ENCODE data around the gene LRPAP1.

LRPAP1 gene

DNA sequence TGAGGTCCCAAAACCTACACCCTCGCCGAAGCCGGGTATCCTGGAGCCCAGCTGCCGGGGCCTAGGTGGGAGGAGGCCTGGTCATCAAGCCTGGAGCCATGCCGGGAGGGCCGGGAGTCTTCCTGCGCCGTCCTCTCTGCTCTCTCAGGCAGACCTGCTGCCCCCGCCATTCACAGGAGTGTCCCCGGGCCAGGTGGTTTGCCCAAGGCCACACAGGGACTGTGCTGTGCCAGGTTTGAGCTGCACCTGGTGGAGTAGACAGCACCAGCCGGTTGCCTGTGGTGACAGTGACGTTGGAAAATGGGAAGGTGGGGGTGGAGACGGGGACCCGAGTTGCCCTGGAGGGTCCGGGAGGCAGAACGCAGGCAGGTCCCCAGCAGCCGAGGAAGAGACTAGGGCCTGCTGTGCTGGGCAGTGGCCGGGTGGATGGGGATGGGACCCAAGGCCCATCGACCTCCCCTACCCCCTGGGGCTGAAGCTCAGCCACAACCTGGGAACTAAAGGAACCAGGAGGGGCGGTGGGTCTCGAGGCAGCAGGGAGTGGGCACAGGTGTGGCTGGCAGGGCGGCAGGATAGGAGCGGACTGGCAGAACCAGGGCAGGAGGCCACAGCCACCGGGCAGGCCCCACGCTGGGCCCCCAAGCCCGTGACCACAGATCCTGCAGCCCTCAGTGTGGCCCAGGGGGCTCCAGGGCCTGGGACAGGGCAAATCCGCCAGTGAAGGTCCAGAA lies 59.6 kb downstream of the LRPAP1 start:
- DNase-seq (ENCODE audit: low read depth): no peak

DNA sequence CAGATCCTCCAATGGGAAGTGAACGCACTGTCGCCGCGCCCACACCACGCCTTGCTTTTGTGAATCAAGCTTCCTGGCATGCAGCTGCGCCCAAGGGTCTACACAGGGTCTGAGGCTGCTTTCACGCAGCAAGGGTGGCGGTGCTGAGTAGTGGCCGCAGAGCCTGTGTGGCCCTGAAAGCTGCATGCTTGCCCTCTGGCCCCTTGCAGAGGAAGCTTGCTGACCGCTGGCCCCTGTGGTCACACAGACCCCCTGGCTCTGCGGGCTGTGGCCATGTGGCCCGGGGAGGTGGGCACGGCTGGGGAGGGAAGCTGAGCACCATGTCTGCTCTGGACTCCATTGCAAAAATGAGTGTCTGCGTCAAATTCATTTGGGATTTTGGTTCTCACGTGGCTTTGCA lies 60.3 kb downstream of the LRPAP1 start:
- no peak for DNase-seq (ENCODE audit: low read depth)

DNA sequence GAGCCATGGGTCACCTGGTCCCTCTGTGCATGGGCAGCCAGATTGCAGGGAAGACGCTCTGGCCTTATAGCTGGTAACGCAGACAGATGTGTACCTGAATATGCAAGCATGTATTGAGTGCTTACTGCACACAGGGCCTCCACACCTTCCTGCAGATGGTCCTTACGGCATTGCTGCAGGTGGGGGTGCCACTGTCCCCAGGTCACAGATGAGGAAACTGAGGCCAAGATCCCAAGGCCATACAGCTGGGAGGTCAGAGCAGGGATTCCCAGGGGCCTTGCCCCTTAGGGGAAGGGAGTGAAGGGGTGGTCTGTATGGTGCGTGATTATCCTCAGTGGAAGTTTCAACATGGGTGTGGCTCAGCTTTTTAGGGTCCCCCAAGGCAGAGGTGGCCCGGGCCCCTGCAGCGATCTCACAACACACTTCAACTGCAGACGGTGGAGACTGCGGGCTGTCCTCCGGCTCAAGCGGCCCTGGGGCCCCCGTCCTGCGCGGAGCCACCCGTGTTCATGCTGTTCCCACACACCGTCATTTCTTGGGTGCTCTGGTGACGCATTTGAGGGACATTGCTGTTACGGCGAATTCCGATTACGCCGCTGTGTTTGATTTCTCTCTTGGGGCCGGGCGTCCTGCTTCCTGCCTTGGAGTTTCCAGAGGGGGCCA lies 61.0 kb downstream of the LRPAP1 start:
- DNase-seq (ENCODE audit: low read depth): no peak

DNA sequence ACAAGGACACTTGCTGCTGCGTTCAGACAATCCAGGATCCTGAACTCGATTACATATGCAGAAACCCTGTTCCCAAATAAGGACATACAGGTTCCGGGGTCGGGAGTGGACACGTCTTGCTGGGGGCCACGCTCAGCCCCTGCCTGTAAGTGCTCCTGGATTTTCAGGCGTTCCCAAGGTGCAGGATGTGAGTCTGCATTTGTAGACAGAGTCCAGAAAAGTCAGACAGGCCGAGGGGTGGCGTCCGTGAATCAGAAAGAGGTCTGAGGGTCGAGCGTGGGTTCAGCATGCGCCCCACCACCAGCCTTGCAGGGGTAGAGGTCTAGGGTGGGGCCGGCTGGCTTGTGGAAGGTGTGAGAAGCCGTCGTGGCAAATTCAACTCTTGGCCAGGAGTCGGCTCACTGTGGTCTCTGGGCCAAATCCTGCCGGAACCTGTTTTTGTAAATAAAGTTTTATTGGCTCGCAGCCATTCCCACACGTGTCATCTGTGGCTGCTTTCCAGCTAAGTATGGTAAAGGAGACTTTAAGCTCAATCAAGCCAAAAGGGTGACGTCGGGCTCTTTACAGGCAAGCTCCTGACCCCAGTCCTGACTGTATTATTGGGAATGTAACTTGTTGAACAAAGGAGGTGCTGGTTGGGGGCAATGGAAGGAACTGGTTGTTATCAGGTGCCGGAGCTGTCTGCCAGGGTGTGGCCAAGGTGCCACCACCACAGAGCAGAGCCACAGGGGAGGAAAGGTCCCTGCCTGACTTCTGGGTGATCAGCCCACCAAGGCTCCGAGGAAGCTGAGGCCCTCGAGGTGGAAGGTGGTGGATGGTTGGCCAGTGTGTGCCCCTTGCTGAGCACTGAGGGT lies 61.8 kb downstream of the LRPAP1 start:
- no peak for DNase-seq (ENCODE audit: low read depth)

DNA sequence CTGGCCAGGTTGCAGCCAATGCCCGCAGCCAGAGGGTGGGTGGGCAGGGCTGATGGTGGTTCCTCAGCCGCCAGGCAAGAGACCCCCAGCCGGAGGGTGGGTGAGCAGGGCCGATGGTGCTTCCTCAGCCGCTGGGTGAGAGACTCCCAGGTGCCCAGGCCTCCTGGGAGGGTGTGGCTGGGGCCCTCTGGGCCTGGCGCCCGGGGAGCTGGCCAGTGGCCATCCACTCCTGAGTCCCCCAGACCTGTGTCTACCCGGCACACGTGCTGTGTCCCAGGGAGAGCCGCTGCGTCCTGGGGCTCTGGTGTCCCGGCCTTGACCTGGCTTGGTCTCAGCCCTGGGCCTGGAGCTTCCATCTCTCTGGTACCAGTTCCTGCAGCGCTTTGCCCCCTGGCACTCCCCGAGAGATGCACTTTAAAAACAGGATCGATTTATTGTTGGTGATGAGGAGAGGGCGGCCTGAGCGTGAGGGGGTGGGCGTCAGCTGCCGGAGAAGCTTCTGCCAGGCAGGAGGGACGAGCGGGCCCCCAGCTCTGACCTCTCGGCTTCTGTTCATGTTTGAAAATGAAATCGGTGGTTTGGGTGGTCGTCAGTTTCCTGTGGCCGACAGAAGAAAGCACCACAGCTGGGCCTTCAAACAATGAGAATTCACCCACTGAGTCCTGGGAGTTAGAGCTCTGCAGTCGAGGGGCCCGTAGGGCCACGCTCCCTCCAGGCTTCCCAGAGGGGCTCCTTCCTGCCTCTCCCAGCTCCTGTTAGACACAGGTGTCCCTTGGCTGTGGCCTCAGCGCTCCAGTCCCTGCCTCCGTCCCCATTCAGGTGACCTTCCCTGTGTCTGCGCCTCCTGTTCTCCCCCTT lies 62.6 kb downstream of the LRPAP1 start:
- no peak for DNase-seq (ENCODE audit: low read depth)

DNA sequence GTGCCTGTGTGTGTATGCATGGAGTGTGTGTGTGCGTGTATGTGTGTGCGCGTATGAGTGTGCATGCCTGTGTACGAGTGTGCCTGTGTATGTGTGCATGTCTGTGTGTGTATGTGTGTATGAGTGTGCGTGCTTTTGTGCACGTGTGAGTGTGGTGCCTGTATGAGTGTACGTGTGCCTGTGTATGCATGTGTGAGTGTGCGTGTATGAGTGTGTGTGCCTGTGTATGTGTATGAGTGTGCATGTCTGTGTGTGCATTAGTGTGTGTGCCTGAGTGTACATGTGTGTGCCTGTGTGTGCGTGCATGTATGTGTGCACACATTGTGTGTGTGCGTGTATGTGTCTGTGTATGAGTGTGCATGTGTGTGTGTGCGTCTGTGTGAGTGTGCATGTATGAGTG lies 63.4 kb downstream of the LRPAP1 start:
- DNase-seq (ENCODE audit: low read depth): no peak

DNA sequence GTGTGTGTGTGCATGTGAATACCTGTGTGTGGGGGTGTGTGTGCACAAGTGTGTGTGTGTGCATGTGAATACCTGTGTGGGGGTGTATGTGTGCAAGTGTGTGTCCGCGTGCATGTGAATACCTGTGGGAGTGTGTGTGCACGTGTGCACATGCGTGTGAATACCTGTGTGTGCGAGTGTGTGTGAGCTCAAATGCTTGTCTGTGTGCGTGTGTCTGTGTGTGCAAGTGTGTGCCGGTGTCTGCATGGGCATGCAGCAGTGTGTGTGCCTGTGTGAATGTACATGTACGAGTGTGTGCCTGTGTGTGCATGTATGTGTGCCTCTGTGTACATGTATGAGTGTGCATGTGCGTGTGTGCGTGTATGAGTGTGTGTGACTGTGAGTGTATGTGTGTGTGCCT lies 64.1 kb downstream of the LRPAP1 start:
- DNase-seq (ENCODE audit: low read depth): no peak

DNA sequence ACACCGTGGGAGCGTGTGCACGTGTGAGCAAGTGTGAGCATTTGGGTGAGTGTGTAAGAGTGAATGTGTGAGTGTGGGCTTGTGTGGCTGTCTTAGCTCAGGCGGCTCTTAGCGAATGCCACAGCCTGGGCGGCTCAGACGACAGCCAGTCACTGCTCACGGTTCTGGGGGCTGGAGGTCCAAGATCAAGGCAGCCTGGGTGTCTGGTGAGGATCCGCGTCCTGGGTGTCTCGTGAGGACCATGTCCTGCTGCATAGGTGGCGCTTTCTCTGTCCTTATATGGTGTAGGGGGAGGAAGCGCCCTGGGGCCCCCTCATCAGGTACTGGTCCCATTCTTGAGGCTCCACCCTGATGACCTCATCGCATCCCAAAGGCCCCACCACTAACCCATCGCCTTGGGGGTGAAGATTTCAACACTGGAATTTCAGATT lies 64.6 kb downstream of the LRPAP1 start:
- DNase-seq (ENCODE audit: low read depth): no peak

DNA sequence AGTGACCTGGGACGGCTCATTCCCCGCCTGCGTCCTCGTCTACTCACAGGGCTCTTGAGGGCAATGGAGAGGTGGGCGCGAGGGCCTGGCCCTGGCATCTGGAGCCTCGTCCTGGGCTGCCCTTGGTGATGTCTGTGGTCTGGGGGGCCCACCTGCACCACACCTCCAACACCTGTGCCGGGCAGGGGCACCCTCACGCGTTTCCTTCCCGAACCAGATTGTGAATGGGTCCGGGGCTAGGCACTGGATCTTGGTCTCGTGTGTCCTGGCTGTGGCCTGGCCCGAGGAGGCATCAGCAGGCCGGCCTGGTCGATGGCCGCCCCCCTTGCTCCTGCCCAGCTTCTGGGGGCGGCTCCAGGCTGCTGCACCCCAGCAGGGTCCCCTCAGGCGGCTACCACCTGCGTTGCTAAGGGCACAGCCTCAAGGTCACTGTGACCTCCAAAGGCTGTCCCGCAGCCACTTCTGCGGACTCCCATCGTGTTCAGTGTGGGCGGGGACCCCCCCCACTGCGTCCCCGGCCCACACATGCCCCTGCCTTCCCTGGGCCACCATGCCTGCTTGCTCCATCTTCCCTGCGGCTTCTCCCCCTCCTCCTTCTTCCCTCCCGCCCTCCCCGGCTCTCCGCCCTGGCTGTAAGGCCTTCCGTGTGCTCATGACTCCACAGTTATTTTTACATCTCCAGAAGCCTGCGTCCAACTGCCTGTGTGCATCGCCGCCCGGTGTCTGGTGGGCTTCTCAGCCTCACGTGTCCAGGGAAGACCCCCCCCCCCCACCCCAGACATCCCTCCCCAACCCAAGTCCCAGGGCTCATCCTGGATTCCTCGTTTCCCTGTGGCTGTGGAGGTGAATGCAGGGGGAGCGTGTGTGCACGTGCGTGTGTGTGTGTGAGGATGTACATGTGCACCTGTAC lies 65.3 kb downstream of the LRPAP1 start:
- no peak for DNase-seq (ENCODE audit: low read depth)

DNA sequence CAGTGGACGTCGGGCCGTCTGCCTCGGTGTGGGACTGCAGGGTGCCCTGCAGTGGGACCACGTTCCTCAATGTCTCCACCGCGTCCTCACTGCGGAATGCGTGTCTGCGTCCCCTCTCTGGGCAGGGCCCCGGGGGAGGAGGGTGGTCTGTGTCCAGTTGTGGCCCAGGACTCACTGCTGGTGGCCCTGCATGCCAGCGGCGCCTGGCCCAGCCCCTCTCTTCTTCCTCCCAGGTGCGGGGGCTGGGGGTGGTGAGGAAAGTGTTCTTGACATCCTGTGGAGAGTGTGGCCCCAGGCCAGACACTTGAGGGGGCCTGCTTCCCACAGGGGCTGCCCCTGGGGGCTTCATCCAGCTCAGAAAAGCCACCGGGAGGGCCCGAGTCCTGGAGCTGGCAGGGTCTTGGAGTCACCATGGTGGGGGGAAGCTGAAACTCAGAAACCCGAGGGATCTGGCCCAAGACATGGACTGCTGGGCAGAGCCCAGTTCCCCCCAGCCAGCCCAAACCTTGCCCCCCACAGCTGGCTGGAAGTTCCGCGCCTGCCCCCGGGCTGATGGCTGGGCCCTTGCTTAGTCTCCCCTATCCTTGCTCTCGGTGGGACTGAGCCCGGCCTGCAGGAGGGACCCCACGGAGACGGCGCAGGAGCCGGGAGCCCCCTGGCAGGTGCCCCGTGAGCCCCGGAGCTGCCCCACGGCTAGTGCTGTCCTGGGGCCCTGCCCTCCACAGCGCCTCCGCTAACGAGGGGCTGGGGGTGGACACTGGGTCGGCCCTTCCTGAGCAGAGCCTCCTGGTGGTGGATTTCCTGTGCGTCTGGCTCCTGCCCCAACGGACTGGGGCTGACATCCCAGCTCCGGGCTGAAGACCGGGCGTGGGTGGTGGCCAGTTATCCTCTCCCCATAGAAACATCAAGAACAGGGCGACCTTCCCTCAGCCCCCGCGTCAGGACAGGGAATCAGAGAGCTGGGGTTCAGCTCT lies 66.2 kb downstream of the LRPAP1 start:
- DNase-seq (ENCODE audit: low read depth): no peak

DNA sequence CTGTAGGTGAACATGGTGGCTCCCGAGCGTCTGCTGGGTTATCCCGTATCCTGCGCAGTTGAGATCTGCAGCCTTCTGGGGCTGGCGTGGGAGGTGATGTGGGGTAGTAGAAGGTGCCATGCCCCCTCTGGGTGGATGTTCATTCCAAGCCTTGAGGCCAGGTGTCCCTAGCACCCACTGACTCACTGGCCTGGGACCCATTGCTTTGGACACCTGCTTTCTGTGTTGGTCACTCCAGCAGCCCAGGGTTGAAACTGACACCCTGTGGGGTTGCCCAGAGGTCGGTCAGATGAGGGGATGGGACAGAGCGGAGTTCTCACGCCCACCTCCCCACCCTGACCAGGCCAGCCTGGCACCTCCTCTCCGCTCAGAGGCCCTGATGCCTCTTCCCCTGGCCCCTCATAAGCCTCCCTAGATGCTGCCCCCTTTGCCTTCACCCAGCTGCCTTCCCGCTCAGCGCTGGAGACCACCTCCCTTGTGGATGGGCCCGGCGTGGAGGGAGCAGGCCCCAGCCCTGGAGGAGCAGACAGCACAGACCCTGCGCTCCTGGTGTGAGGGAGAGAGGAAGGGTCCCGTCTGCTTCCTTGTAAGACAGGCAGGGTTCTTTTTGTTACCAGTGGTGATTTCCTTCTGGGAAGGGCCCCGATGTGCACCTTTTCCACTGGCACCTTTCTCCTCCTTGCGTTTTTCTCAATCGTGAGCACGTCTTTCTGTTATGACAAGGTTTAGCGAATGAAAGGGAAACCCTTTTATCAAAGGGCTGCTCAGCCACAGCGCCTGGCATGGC lies 67.1 kb downstream of the LRPAP1 start:
- DNase-seq (ENCODE audit: low read depth): no peak

DNA sequence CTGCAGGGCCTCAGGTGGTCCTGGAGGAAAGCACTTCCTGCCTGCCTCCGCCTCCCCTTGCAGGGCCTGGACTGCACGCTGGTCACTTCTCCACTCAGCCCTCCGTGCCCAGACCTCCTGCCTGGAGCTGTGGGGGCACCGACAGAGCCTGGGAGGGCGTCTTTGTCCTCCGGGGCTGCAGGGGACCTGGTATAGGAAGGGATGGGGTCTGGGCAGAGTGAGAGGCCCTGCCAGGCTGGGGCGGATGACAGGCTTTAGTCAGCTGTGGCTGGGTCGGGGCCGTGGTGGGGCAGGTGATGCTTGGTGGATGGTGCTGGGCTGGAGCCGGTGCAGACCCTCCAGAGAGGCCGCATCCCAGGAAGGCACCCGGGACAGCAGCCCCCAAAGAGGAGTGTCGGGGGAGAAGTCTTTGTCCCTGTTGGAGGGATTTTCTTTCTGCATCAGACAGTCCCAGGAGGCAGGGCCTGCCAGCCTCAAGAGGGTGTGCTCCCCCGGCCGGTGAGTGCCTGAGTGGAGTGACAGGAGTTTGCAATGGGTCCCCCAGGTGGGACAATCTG lies 67.8 kb downstream of the LRPAP1 start:
- no peak for DNase-seq (ENCODE audit: low read depth)

DNA sequence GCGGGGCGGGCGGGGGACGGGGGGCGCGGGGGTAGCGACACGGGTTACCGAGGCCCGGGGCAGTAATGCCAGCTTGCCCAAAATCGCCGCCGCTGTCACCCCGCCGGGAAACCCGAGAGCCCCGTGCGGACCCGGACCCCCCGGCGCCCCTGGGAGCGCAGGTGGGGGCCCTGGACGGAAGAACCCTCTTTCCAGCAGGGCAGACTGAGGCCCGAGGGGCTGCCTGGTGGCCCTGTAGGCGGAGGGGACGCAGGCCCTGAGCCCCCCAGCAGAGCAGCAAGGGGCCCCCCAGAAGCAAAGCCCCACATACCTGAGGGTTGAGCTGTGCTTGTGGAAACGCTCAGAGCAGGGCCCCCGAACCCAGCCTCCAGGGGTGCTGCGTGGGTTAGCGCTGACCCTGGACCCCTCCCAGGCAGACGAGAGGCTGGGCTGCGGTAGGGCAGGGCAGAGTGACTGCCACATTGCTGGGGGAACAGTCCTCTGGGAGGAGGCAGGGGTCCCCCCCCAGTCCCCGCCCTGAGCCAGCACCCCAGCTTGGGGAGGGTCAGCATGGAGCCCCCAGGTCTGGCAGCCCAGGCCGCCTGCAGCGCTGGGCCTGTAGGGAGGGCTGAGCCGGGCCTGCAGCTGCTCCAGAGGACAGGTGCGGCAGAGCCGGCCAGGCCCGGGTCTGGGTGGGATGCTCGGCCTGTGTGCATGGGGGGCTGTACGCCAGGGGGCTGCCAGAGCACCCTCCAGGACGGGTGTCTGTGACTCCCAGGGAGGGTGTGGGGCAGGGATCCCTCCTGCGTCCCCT lies 68.5 kb downstream of the LRPAP1 start:
- no peak for DNase-seq (ENCODE audit: low read depth)

DNA sequence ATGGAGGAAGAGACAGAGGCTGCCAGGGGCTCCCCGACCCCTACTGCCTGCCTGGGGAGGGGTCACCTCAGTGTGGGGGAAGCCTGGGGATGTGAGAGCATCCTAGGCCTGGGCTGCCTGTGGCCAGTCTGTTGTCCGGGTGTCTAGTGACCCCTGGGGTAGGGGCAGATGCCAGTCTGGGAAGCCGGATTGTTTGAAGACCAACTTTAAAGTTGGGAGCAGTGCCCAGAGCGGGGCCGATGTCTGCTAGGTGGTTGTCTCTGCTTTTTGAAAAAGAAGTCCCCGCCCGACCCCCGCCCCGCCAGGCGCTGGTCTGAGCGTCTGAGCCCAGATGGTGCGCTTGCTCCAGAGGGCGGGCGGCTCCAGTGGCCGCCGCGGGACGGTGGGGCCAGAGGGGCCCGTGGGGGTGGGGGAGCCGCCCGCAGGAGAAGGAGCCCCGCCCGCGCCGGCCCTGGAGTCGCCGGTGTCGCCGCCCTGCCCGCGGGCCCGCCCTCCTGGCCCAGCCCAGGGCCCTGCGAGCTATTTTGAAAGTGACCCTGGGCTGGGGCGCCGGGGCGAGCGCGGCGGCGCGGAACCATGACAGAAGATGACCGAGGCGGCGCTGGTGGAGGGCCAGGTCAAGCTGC lies 69.3 kb downstream of the LRPAP1 start, which contains the start of gene DOK7:
Gene DOK7, plus strand, starts transcription at position 517 of the 626 bp plus-strand sequence. Its CDS starts 70 bp downstream, at position 587.
- DNase-seq (ENCODE audit: low read depth): no peak

DNA sequence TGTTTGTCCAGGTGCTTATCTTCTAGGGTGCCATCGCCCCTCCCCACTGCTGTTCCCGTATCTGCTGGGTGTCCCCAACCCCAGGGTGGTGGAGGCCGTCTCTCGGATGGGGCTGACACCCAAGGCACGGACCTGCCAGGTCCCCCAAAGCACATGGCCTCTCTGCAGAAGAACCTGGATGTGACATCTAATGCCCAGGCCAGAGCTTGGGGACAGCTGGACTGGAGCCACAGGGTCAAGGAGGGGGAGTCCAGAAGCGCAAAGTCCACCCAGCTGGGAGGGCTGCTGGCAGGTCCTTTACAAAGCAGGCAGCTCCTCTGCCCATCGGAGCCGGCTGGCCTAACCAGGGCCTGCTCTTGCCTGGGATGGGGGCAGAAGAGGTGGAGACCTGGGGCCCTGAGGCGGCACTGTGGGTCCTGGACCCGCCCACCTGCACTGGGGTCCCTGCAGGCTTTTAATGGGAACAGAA lies 69.9 kb downstream of the LRPAP1 start:
- DNase-seq (ENCODE audit: low read depth): no peak

DNA sequence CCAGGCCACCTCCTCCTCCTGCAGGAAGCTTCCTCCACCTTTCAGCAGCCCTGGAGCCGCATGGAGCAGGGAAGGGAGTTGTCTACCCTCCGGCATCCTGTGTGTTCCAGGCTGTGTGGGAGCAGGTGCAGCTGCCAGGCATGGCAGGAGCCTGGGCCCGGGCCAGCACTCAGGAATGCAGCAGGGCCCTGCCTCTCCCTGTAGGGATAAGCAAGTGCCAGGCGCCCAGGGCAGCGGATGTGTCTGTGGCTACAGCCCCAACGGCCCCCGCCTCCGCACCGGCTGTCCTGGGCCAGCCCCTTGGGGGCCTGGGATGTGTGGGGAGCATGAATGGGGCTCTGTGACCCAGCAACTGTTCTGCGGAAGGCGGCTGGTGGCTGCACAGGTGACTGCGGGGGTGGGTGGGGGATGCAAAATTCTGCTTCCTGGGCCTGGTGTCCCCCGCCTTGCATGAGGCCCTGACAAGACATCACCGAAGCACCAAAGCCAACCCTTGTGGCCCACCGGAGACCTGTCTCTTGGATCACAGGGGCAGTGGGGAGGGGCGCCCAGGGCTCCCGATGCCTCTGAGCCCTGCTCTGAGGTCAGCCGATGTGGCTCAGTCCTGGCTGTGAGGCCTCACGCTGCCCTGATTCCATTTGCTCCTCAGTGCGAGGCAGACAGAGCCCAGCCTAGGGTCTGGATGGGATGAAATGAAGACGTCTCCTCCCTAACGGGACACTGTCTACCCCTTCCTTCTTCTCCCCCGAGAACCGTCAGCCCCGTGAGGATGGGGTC lies 70.5 kb downstream of the LRPAP1 start:
- no peak for DNase-seq (ENCODE audit: low read depth)
